BJ (cell line): ENCODE data around the gene MYBPH. TPM values are rescaled to one million over a fixed set of nuclear protein-coding genes. Genes with fewer than 3 reads are reported as not detected.

ENCODE experiments used
- CTCF ChIA-PET: fragments of 350-600 bp; formaldehyde crosslinking; extraction: SDS; loops from one replicate; lab custom pipeline; 2021; ENCODE audit warnings: antibody characterized with exemption, inconsistent platforms; lab: Yijun Ruan, JAX
- POLR2A ChIA-PET: fragments of 300-600 bp; sonication (Branson Sonifier 250); formaldehyde crosslinking; extraction: SDS; loops from one replicate; lab custom pipeline; 2021; ENCODE audit warnings: antibody characterized with exemption; lab: Charles Lee
- DNase-seq: peaks from one replicate; pipeline ENCODE4 v3.0.0-alpha.2; 2011; ENCODE audit warnings: low read depth
- H3K27me3 ChIP-seq: 2 replicates; pipeline ENCODE4 v1.6.0; 2011; ENCODE audit warnings: low read length; ENCODE audit not compliant: control insufficient read depth, insufficient read depth
- H3K36me3 ChIP-seq: 2 replicates; pipeline ENCODE4 v1.5.1; 2011; ENCODE audit warnings: low read length; ENCODE audit not compliant: control insufficient read depth, insufficient read depth
- H3K4me3 ChIP-seq: 2 replicates; pipeline ENCODE4 v1.5.1; 2011; ENCODE audit warnings: low read depth, mild to moderate bottlenecking, control low read depth, low read length
- CTCF ChIP-seq: IDR thresholded peaks from 2 replicates; pipeline ENCODE4 v1.5.1; 2011; ENCODE audit warnings: low read depth, mild to moderate bottlenecking, control low read depth, inconsistent platforms, low read length, moderate library complexity; ENCODE audit not compliant: insufficient read depth
- polyA plus RNA-seq: library from polyadenylated mRNA; depleted of rRNA; stranded (reverse); fragments of >200 nt; gene quantifications from 2 replicates; pipeline ENCODE4 v1.2.3, GENCODE V29; 2011

Gene MYBPH
- polyA plus RNA-seq, 1 experiment = not detected

- Histone ChIP-seq H3K36me3 (no peaks in the 10 kb centered on the region), H3K27me3 (no peaks in the 10 kb centered on the region), H3K4me3 (no peak overlapping the region)
- 0 out of 2 replicates have a peak, but pooled peaks have one; percentile 16 for TF ChIP-seq CTCF
- ChIA-PET CTCF (interaction anchor here (1.5 to 3.4 kb wide), 4 partner anchors 20 to 157 kb away, joined by 4 to 17 read pairs (median 10); no protein-coding TSS in a partner anchor), POLR2A (no interaction called here)
- no peak for DNase-seq
Observed at GRCh38 chr1:203196371-203196770, 20.7 kb upstream of the MYBPH start.

GRCh38 chr1:203190949-203191348, 15.3 kb upstream of the MYBPH start:
- ChIA-PET POLR2A (no interaction called here), CTCF (no interaction called here)
- Histone ChIP-seq H3K4me3 (no peak overlapping the region), H3K36me3 (no peaks in the 10 kb centered on the region), H3K27me3 (peaks cover 1% of the 10 kb centered on the region; the same call in 1 of the 2 replicates)
- DNase-seq = no peak
- no peak for TF ChIP-seq CTCF

- no peak overlapping the region for H3K4me3 ChIP-seq
- ChIA-PET POLR2A (no interaction called here), CTCF (interaction anchor here (0.9 kb wide), 1 partner anchor 18 kb away, joined by 3 read pairs; no protein-coding TSS in a partner anchor)
- no peak for DNase-seq
- peaks cover 1% of the 10 kb centered on the region; the same call in 1 of the 2 replicates for H3K27me3 ChIP-seq
- TF ChIP-seq CTCF = no peak
- no peaks in the 10 kb centered on the region for H3K36me3 ChIP-seq
Observed at GRCh38 chr1:203189951-203190352, 14.3 kb upstream of the MYBPH start.

GRCh38 chr1:203188686-203189232, 13.1 kb upstream of the MYBPH start:
- no peak for DNase-seq
- TF ChIP-seq CTCF = no peak
- no peak overlapping the region for H3K4me3 ChIP-seq
- CTCF ChIA-PET = interaction anchor here (1.5 to 9.3 kb wide), 2 partner anchors 10 to 16 kb away, joined by 5 to 60 read pairs; no protein-coding TSS in a partner anchor
- H3K27me3 ChIP-seq = peaks cover 1% of the 10 kb centered on the region; the same call in 1 of the 2 replicates
- POLR2A ChIA-PET = no interaction called here
- no peaks in the 10 kb centered on the region for H3K36me3 ChIP-seq

GRCh38 chr1:203187689-203188264, 12.2 kb upstream of the MYBPH start:
- H3K27me3 ChIP-seq = peaks cover 3% of the 10 kb centered on the region; the same call in 1 of the 2 replicates
- no peaks in the 10 kb centered on the region for H3K36me3 ChIP-seq
- no peak overlapping the region for H3K4me3 ChIP-seq
- CTCF ChIA-PET = interaction anchor here (0.7 to 9.3 kb wide), 4 partner anchors 9 to 151 kb away, joined by 4 to 60 read pairs (median 6); no protein-coding TSS in a partner anchor
- no peak for DNase-seq
- POLR2A ChIA-PET = interaction anchor here (0.7 kb wide), 1 partner anchor 8 kb away, joined by 8 read pairs; no protein-coding TSS in a partner anchor
- TF ChIP-seq CTCF = no peak
